Measurements from ENCODE around the gene HDDC3. TPM values are rescaled to one million over a fixed set of nuclear protein-coding genes. Genes with fewer than 3 reads are reported as not detected.

HDDC3 gene
- total RNA-seq, 2 experiments from 2014 or later = 31.8 to 38.6 TPM

- no peaks in the 10 kb centered on the region for H3K79me2 ChIP-seq (ENCODE audit: insufficient read depth, low read depth, low read length)
- no peak for DNase-seq (ENCODE audit: low spot score)
- ChIA-PET POLR2A (interaction anchor here (0.9 to 1.5 kb wide), 2 partner anchors 12 to 19 kb away, joined by 3 to 4 read pairs; no protein-coding TSS in a partner anchor), CTCF (ENCODE audit: unreplicated experiment) (no interaction called here)
- BruUV-seq (replicated peaks) = no TSS peak
- H2AFZ ChIP-seq (ENCODE audit: low read length) = no peak overlapping the region
- H4K20me1 ChIP-seq (ENCODE audit: insufficient read depth, low read length) = no peaks in the 10 kb centered on the region; the same call in 1 of the 2 replicates
- no peak overlapping the region for H3K4me2 ChIP-seq (ENCODE audit: low read length)
- no peak for TF ChIP-seq CTCF (conservative IDR thresholded peaks at IDR 0.05; ENCODE audit: low read length)
- no peak for TF ChIP-seq EZH2phosphoT487 (IDR thresholded peaks at IDR 0.05; ENCODE audit: borderline replicate concordance, low read depth, low read length)
- H3K4me3 ChIP-seq (ENCODE audit: low read depth, low read length, poor library complexity, severe bottlenecking) = no peak overlapping the region
- H3K4me1 ChIP-seq (ENCODE audit: insufficient read depth, low read length, poor library complexity, severe bottlenecking) = no peaks in the 10 kb centered on the region
- H3K36me3 ChIP-seq (ENCODE audit: insufficient read depth, low read length) = peaks cover 95% of the 10 kb centered on the region
- no peak overlapping the region for H3K27ac ChIP-seq (ENCODE audit: low read depth, low read length, poor library complexity, severe bottlenecking)
- intact Hi-C loops (cut with micrococcal nuclease; ENCODE audit: unreplicated experiment) = no loop called here
- H3K9me2 ChIP-seq (ENCODE audit: insufficient read depth, low read length) = no peaks in the 10 kb centered on the region
- H3K9me3 ChIP-seq (ENCODE audit: low read length) = no peaks in the 10 kb centered on the region
Observed at GRCh38 chr15:90967206-90967605, 34.9 kb upstream of the HDDC3 start.

GRCh38 chr15:90966262-90966661 lies 33.9 kb upstream of the HDDC3 start:
- Histone ChIP-seq H3K4me3 (ENCODE audit: low read depth, low read length, poor library complexity, severe bottlenecking) (no peak overlapping the region), H3K9me3 (ENCODE audit: low read length) (no peaks in the 10 kb centered on the region), H3K36me3 (ENCODE audit: insufficient read depth, low read length) (peaks cover 97% of the 10 kb centered on the region), H3K9me2 (ENCODE audit: insufficient read depth, low read length) (no peaks in the 10 kb centered on the region), H3K4me2 (ENCODE audit: low read length) (no peak overlapping the region), H3K27ac (ENCODE audit: low read depth, low read length, poor library complexity, severe bottlenecking) (no peak overlapping the region), H2AFZ (ENCODE audit: low read length) (no peak overlapping the region), H4K20me1 (ENCODE audit: insufficient read depth, low read length) (no peaks in the 10 kb centered on the region; the same call in 1 of the 2 replicates), H3K79me2 (ENCODE audit: insufficient read depth, low read depth, low read length) (no peaks in the 10 kb centered on the region), H3K4me1 (ENCODE audit: insufficient read depth, low read length, poor library complexity, severe bottlenecking) (no peaks in the 10 kb centered on the region)
- no peak for DNase-seq (ENCODE audit: low spot score)
- BruUV-seq (replicated peaks) = TSS peak; percentile 33
- ChIA-PET CTCF (ENCODE audit: unreplicated experiment) (no interaction called here), POLR2A (interaction anchor here (0.9 to 1.5 kb wide), 2 partner anchors 13 to 20 kb away, joined by 3 to 4 read pairs; no protein-coding TSS in a partner anchor)
- intact Hi-C loops (cut with micrococcal nuclease; ENCODE audit: unreplicated experiment) = no loop called here
- no peak for TF ChIP-seq CTCF (conservative IDR thresholded peaks at IDR 0.05; ENCODE audit: low read length)
- no peak for TF ChIP-seq EZH2phosphoT487 (IDR thresholded peaks at IDR 0.05; ENCODE audit: borderline replicate concordance, low read depth, low read length)

- intact Hi-C loops (cut with micrococcal nuclease; ENCODE audit: unreplicated experiment) = no loop called here
- TF ChIP-seq EZH2phosphoT487 (IDR thresholded peaks at IDR 0.05; ENCODE audit: borderline replicate concordance, low read depth, low read length) (no peak), CTCF (conservative IDR thresholded peaks at IDR 0.05; ENCODE audit: low read length) (no peak)
- H3K4me3 ChIP-seq (ENCODE audit: low read depth, low read length, poor library complexity, severe bottlenecking) = no peak overlapping the region
- CTCF ChIA-PET (ENCODE audit: unreplicated experiment) = no interaction called here
- H3K36me3 ChIP-seq (ENCODE audit: insufficient read depth, low read length) = peaks cover 95% of the 10 kb centered on the region
- no peak overlapping the region for H3K4me2 ChIP-seq (ENCODE audit: low read length)
- no peaks in the 10 kb centered on the region; the same call in 1 of the 2 replicates for H4K20me1 ChIP-seq (ENCODE audit: insufficient read depth, low read length)
- H3K4me1 ChIP-seq (ENCODE audit: insufficient read depth, low read length, poor library complexity, severe bottlenecking) = no peaks in the 10 kb centered on the region
- BruUV-seq (replicated peaks) = no TSS peak
- no peak overlapping the region for H2AFZ ChIP-seq (ENCODE audit: low read length)
- no peak for DNase-seq (ENCODE audit: low spot score)
- POLR2A ChIA-PET = no interaction called here
- no peaks in the 10 kb centered on the region for H3K9me2 ChIP-seq (ENCODE audit: insufficient read depth, low read length)
- no peaks in the 10 kb centered on the region for H3K9me3 ChIP-seq (ENCODE audit: low read length)
- H3K79me2 ChIP-seq (ENCODE audit: insufficient read depth, low read depth, low read length) = no peaks in the 10 kb centered on the region
- H3K27ac ChIP-seq (ENCODE audit: low read depth, low read length, poor library complexity, severe bottlenecking) = no peak overlapping the region
Observed at GRCh38 chr15:90962021-90962420, 29.7 kb upstream of the HDDC3 start.
